AG04450 (cell line): ENCODE data around the gene MORN1. TPM values are rescaled to one million over a fixed set of nuclear protein-coding genes. Genes with fewer than 3 reads are reported as not detected.

Experiments used
- CTCF ChIA-PET: fragments of 300-600, 350-600 bp; formaldehyde crosslinking; extraction: SDS; loops from one replicate; lab custom pipeline; 2022; ENCODE audit warnings: antibody characterized with exemption, inconsistent platforms; lab: Charles Lee
- POLR2A ChIA-PET: fragments of 350-600 bp; formaldehyde crosslinking; extraction: SDS; loops from one replicate; lab custom pipeline; 2021; ENCODE audit warnings: antibody characterized with exemption, inconsistent platforms; lab: Yijun Ruan, JAX
- DNase-seq: peaks from one replicate; pipeline ENCODE4 v3.0.0-alpha.2; 2011; ENCODE audit warnings: low read depth, low spot score
- H3K27ac ChIP-seq: one replicate; pipeline ENCODE4 v1.5.1; 2012; ENCODE audit warnings: low read depth, low read length, control low read depth
- H3K27me3 ChIP-seq: one replicate; pipeline ENCODE4 v1.6.0; 2012; ENCODE audit warnings: low read length; ENCODE audit not compliant: control insufficient read depth, insufficient read depth
- H3K4me3 ChIP-seq: 2 replicates; pipeline ENCODE4 v1.5.1; 2011; ENCODE audit warnings: mild to moderate bottlenecking, low read depth, low read length, control low read depth
- H3K9me3 ChIP-seq: 2 replicates; pipeline ENCODE4 v1.5.1; 2012; ENCODE audit warnings: low read length; ENCODE audit not compliant: control insufficient read depth, insufficient read depth
- CTCF ChIP-seq: IDR thresholded peaks from 2 replicates; pipeline ENCODE4 v1.5.1; 2011; ENCODE audit warnings: low read depth, low read length, control low read depth, inconsistent platforms
- polyA plus RNA-seq: library from polyadenylated mRNA; depleted of rRNA; stranded (reverse); fragments of >200 nt; gene quantifications from 2 replicates; pipeline ENCODE4 v1.2.3, GENCODE V29; 2011

Gene MORN1
- polyA plus RNA-seq, 1 experiment: 3.6 TPM

- peak; percentile 26 for DNase-seq
- Histone ChIP-seq H3K4me3 (peak overlapping the region; percentile 10; the same call in 1 of the 2 replicates), H3K9me3 (no peaks in the 10 kb centered on the region; the same call in 1 of the 2 replicates), H3K27me3 (peaks cover 13% of the 10 kb centered on the region), H3K27ac (no peak overlapping the region)
- POLR2A ChIA-PET: interaction anchor here (0.7 kb wide), 1 partner anchor 802 kb away, joined by 3 read pairs; no protein-coding TSS in a partner anchor
- TF ChIP-seq CTCF: peak; percentile 95
- CTCF ChIA-PET: interaction anchor here (0.6 to 4.4 kb wide), 9 partner anchors 9 to 1009 kb away, joined by 3 to 40 read pairs (median 4); partner anchors contain the start of gene TNFRSF14
Observed at GRCh38 chr1:2414297-2414958, 23.1 kb upstream of the MORN1 start.

- peaks cover 7% of the 10 kb centered on the region for H3K27me3 ChIP-seq
- no peak for TF ChIP-seq CTCF
- no peak overlapping the region for H3K27ac ChIP-seq
- H3K9me3 ChIP-seq: no peaks in the 10 kb centered on the region; the same call in 1 of the 2 replicates
- no peak for DNase-seq
- CTCF ChIA-PET: interaction anchor here (0.6 to 4.4 kb wide), 6 partner anchors 134 to 1010 kb away, joined by 3 to 40 read pairs (median 14); partner anchors contain the start of genes FAAP20 and TNFRSF14
- H3K4me3 ChIP-seq: peak overlapping the region; percentile 79
- POLR2A ChIA-PET: interaction anchor here (0.6 kb wide), 2 partner anchors 112 to 189 kb away, joined by 3 read pairs; no protein-coding TSS in a partner anchor
Observed at GRCh38 chr1:2413495-2414296, 22.3 kb upstream of the MORN1 start.

GRCh38 chr1:2412773-2413494, 21.6 kb upstream of the MORN1 start:
- peak overlapping the region; percentile 79 for H3K4me3 ChIP-seq
- H3K9me3 ChIP-seq: no peaks in the 10 kb centered on the region; the same call in 1 of the 2 replicates
- no peak for DNase-seq
- ChIA-PET CTCF (interaction anchor here (0.6 to 1.8 kb wide), 4 partner anchors 135 to 1011 kb away, joined by 3 to 20 read pairs (median 8); partner anchors contain the start of gene FAAP20), POLR2A (interaction anchor here (0.6 kb wide), 2 partner anchors 113 to 190 kb away, joined by 3 read pairs; no protein-coding TSS in a partner anchor)
- peak overlapping the region; percentile 31 for H3K27ac ChIP-seq
- H3K27me3 ChIP-seq: peaks cover 3% of the 10 kb centered on the region
- no peak for TF ChIP-seq CTCF

GRCh38 chr1:2412395-2412772, 21.0 kb upstream of the MORN1 start, which contains the start of gene PEX10:
PEX10 (minus strand) TSS chr1:2412564; CDS start chr1:2412502, 62 bp downstream.
- POLR2A ChIA-PET: no interaction called here
- H3K9me3 ChIP-seq: no peaks in the 10 kb centered on the region; the same call in 1 of the 2 replicates
- H3K4me3 ChIP-seq: peak within 1 kb of the TSS; percentile 87
- no peak for TF ChIP-seq CTCF
- CTCF ChIA-PET: interaction anchor here (0.8 to 1.8 kb wide), 4 partner anchors 135 to 1012 kb away, joined by 3 to 20 read pairs (median 8); partner anchors contain the start of gene FAAP20
- no peaks in the 10 kb centered on the region for H3K27me3 ChIP-seq
- H3K27ac ChIP-seq: peak within 1 kb of the TSS; percentile 31
- DNase-seq: peak; percentile 80
